HCT116 (cell line): ENCODE measurements around the gene CDH22. TPM values are rescaled to one million over a fixed set of nuclear protein-coding genes. Genes with fewer than 3 reads are reported as not detected.

Source experiments
- ATAC-seq: fragments of 200-7000 bp; cut with Tn5 transposase; 2 replicates; pipeline ENCODE4 v1.9.1; 2020; ENCODE audit warnings: mild to moderate bottlenecking, moderate library complexity
- BruUV-seq: library from RNA; stranded (reverse); fragments of 400-500 nt; replicated peaks from 2 replicates; lab custom pipeline; 2021; lab: Mats Ljungman, UMichigan
- CTCF ChIA-PET: fragments of 300-600 bp; sonication (Branson Sonifier 250); formaldehyde crosslinking; loops from one replicate; lab custom pipeline; 2021; ENCODE audit warnings: antibody characterized with exemption; lab: Charles Lee
- POLR2A ChIA-PET: fragments of 300-600, 350-600 bp; sonication (Branson Sonifier 250); formaldehyde crosslinking; loops from one replicate; lab custom pipeline; 2021; ENCODE audit warnings: antibody characterized with exemption; lab: Charles Lee
- RAD21 ChIA-PET, 2 experiments: fragments of 300-600 bp; sonication (Branson Sonifier 250); formaldehyde crosslinking; loops; one replicate each; lab custom pipeline; 2023; ENCODE audit warnings: low total read pairs in 2 of 2; ENCODE audit not compliant: uncharacterized antibody in 2 of 2, unreplicated experiment in 2 of 2, low non-redundant PET in 1 of 2; lab: Charles Lee
- DNase-seq: peaks from one replicate; pipeline ENCODE4 v3.0.0-alpha.2; 2010; ENCODE audit warnings: low read depth, low spot score
- H2AFZ ChIP-seq: fragments of 200-600 bp; shearing (Covaris generic), sonication (generic); 2 replicates; pipeline ENCODE4 v1.6.1; 2017; ENCODE audit warnings: low read depth, mixed run types, mixed read lengths, antibody characterized with exemption, low read length; ENCODE audit not compliant: poor library complexity, severe bottlenecking
- H3K27ac ChIP-seq: 2 replicates; pipeline ENCODE4 v1.5.1; 2012; ENCODE audit warnings: low read depth, low read length
- H3K27me3 ChIP-seq: fragments of 200-600 bp; sonication (generic); 2 replicates; pipeline ENCODE4 v1.6.1; 2016; ENCODE audit warnings: mixed run types, low read length, mixed read lengths; ENCODE audit not compliant: insufficient read depth
- H3K36me3 ChIP-seq, 2 experiments: fragments of 200-500 bp in 1 of 2; fragments of 200-600 bp in 1 of 2; sonication (Bioruptor generic) in 1 of 2; sonication (generic) in 1 of 2; 2 replicates each; pipeline versions ENCODE4 v1.5.1 to v1.6.1; 2014 to 2016; ENCODE audit warnings: low read length in 2 of 2, inconsistent platforms in 1 of 2, mixed read lengths in 1 of 2, mixed run types in 1 of 2; ENCODE audit not compliant: insufficient read depth in 2 of 2, control insufficient read depth in 1 of 2
- H3K4me1 ChIP-seq, 2 experiments: fragments of 200-600 bp in 1 of 2; sonication (generic) in 1 of 2; 2 replicates each; pipeline versions ENCODE4 v1.5.1 to v1.6.1; 2012 to 2017; ENCODE audit warnings: low read length in 2 of 2, inconsistent platforms in 1 of 2, mild to moderate bottlenecking in 1 of 2, mixed read lengths in 1 of 2, mixed run types in 1 of 2, moderate library complexity in 1 of 2; ENCODE audit not compliant: insufficient read depth in 2 of 2, control insufficient read depth in 1 of 2
- H3K4me2 ChIP-seq: fragments of 200-600 bp; sonication (generic); 2 replicates; pipeline ENCODE4 v1.6.1; 2017; ENCODE audit warnings: mixed run types, low read length, mixed read lengths
- H3K4me3 ChIP-seq, 2 experiments: fragments of 200-600 bp in 1 of 2; sonication (generic) in 1 of 2; replicated peaks in 1 of 2; 2 replicates each; pipeline ENCODE4 v1.5.1; 2011 to 2016; ENCODE audit warnings: low read length in 2 of 2, control low read depth in 1 of 2, low read depth in 1 of 2, mild to moderate bottlenecking in 1 of 2, mixed read lengths in 1 of 2, mixed run types in 1 of 2
- H3K79me2 ChIP-seq: fragments of 200-600 bp; sonication (generic); 2 replicates; pipeline ENCODE4 v1.6.1; 2017; ENCODE audit warnings: mild to moderate bottlenecking, mixed run types, low read length, moderate library complexity, mixed read lengths; ENCODE audit not compliant: insufficient read depth
- H3K9ac ChIP-seq: fragments of 200-600 bp; sonication (generic); 2 replicates; pipeline ENCODE4 v1.6.1; 2016; ENCODE audit warnings: low read length, mixed read lengths
- H3K9me2 ChIP-seq: fragments of 200-600 bp; sonication (generic), shearing (Covaris generic); 2 replicates; pipeline ENCODE4 v1.6.1; 2017; ENCODE audit warnings: mixed run types, mild to moderate bottlenecking, moderate library complexity; ENCODE audit not compliant: insufficient read depth
- H3K9me3 ChIP-seq, 2 experiments: fragments of 200-500 bp in 1 of 2; fragments of 200-600 bp in 1 of 2; sonication (Bioruptor generic) in 1 of 2; sonication (generic) in 1 of 2; 2 replicates each; pipeline ENCODE4 v1.6.1; 2014 to 2017; ENCODE audit warnings: low read length in 2 of 2, mixed read lengths in 2 of 2, inconsistent platforms in 1 of 2, low read depth in 1 of 2, mild to moderate bottlenecking in 1 of 2, mixed run types in 1 of 2, moderate library complexity in 1 of 2; ENCODE audit not compliant: control insufficient read depth in 1 of 2, insufficient read depth in 1 of 2
- H4K20me1 ChIP-seq: fragments of 200-600 bp; sonication (generic), shearing (Covaris generic); 2 replicates; pipeline ENCODE4 v1.6.1; 2017; ENCODE audit warnings: mixed run types, mild to moderate bottlenecking, moderate library complexity; ENCODE audit not compliant: insufficient read depth
- CEBPB ChIP-seq: IDR thresholded peaks from 2 replicates; pipeline ENCODE4 v1.6.1; 2012; ENCODE audit warnings: low read depth
- EGR1 ChIP-seq: IDR thresholded peaks from 2 replicates; pipeline ENCODE4 v1.6.1; 2012; ENCODE audit warnings: low read depth
- EZH2phosphoT487 ChIP-seq: fragments of 200-600 bp; IDR thresholded peaks from 2 replicates; pipeline ENCODE4 v1.6.1; 2018; ENCODE audit warnings: antibody characterized with exemption, borderline replicate concordance
- POLR2AphosphoS5 ChIP-seq: IDR thresholded peaks from 2 replicates; pipeline ENCODE4 v1.6.1; 2011; ENCODE audit warnings: mild to moderate bottlenecking, low read depth, low read length, moderate library complexity
- SIN3A ChIP-seq: IDR thresholded peaks from 2 replicates; pipeline ENCODE4 v1.6.1; 2012; ENCODE audit warnings: low read depth
- SRF ChIP-seq: IDR thresholded peaks from 2 replicates; pipeline ENCODE4 v1.6.1; 2012; ENCODE audit warnings: low read depth
- TCF7L2 ChIP-seq: IDR thresholded peaks from 2 replicates; pipeline ENCODE4 v1.7.0; 2011; ENCODE audit warnings: borderline replicate concordance, inconsistent platforms; ENCODE audit not compliant: insufficient read depth, insufficient read length; ENCODE audit errors: extremely low read depth
- YY1 ChIP-seq: IDR thresholded peaks from 2 replicates; pipeline ENCODE4 v1.6.1; 2011; ENCODE audit warnings: low read length, low read depth, moderate library complexity, mild to moderate bottlenecking; ENCODE audit not compliant: insufficient replicate concordance; ENCODE audit errors: extremely low read depth
- ZFX ChIP-seq: fragments of 450-650 bp; IDR thresholded peaks from 2 replicates; pipeline ENCODE4 v1.6.1; 2017
- intact Hi-C: fragments of 100-400 bp; cut with micrococcal nuclease; formaldehyde crosslinking; loops from 2 replicates; pipeline ENCODE4 v1.10.0; 2022
- total RNA-seq: library from RNA; stranded (reverse); gene quantifications from one replicate; pipeline ENCODE4 v1.2.1, GENCODE V29; 2021; ENCODE audit not compliant: unreplicated experiment
- TF ChIP-seq, protein P1 (sequence below): IDR thresholded peaks from 2 replicates; pipeline ENCODE4 v1.6.1; 2012
- TF ChIP-seq, protein P2 (sequence below), 3 experiments: fragments of 200-600 bp in 1 of 3; sonication (generic) in 1 of 3; IDR thresholded peaks in 2 of 3; conservative IDR thresholded peaks in 1 of 3; 2 replicates each; pipeline ENCODE4 v1.5.1; 2012 to 2017; ENCODE audit warnings: low read depth in 2 of 3, low read length in 2 of 3, antibody characterized with exemption in 1 of 3, borderline replicate concordance in 1 of 3, control low read depth in 1 of 3, mild to moderate bottlenecking in 1 of 3, mixed read lengths in 1 of 3, mixed run types in 1 of 3, moderate library complexity in 1 of 3; ENCODE audit not compliant: insufficient read depth in 1 of 3
- TF ChIP-seq, protein P3 (sequence below): IDR thresholded peaks from 2 replicates; pipeline ENCODE4 v1.6.1; 2011; ENCODE audit warnings: mild to moderate bottlenecking, low read length, moderate library complexity; ENCODE audit not compliant: insufficient replicate concordance; ENCODE audit errors: extremely low read depth
- TF ChIP-seq, protein P4 (sequence below): IDR thresholded peaks from 2 replicates; pipeline ENCODE4 v1.6.1; 2012; ENCODE audit warnings: low read depth
- TF ChIP-seq, protein P5 (sequence below): IDR thresholded peaks from 2 replicates; pipeline ENCODE4 v1.6.1; 2012

The CDH22 gene
- total RNA-seq, 1 experiment from 2014 or later: 1.8 TPM

DNA sequence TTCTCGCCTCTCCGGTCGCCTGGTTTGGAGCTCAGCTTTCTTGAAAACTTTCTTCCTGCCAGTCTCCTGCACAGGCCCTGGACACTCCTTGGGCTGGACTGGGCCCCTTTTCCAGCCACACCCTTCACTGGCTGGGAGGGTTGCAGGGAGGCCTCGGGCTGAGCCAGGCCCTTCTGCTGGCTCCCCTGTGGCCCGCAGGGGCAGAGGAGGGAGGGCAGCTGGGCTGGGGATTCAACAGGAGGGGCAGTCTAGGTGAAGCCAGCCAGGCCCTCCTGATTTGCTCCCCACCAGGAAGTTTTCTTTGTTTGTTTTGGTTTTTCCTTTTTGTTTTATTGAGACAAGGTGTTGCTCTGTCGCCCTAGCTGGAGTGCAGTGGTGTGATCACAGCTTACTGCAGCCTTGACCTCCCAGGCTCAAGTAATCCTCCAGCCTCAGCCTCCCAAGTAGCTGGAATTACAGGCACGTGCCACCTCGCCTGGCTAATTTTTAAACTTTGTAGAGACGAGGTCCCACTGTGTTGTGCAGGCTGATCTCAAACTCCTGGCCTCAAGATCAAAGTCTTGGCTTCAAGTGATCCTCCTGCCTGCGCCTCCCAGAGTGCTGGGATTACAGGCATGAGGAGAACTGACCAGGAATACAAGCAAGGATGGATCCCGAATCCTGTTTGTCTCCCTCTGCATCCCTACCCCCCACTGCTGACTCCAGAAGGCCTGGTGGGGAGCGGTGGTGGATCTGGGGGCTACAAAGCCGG lies 23.5 kb upstream of the CDH22 start:
- Histone ChIP-seq H3K4me2 (no peak overlapping the region), H3K36me3 (no peaks in the 10 kb centered on the region), H3K4me3 (no peak overlapping the region), H2AFZ (no peak overlapping the region), H3K79me2 (no peaks in the 10 kb centered on the region), H3K27me3 (no peaks in the 10 kb centered on the region), H3K4me1 (peaks cover 0 to 5% of the 10 kb centered on the region in 2 experiments; a peak in 1 of 4 replicates), H3K27ac (no peak overlapping the region), H3K9me2 (no peaks in the 10 kb centered on the region), H4K20me1 (no peaks in the 10 kb centered on the region), H3K9me3 (no peaks in the 10 kb centered on the region), H3K9ac (no peak overlapping the region)
- no TSS peak for BruUV-seq
- ChIA-PET CTCF (interaction anchor here (1.7 to 2.0 kb wide), 2 partner anchors 17 to 25 kb away, joined by 5 read pairs; no protein-coding TSS in a partner anchor), RAD21 (no interaction called here), POLR2A (no interaction called here)
- peak; percentile 24; the same call in 1 of the 2 replicates for ATAC-seq
- DNase-seq: no peak
- intact Hi-C loops: no loop called here
- TF ChIP-seq, protein P1, sequence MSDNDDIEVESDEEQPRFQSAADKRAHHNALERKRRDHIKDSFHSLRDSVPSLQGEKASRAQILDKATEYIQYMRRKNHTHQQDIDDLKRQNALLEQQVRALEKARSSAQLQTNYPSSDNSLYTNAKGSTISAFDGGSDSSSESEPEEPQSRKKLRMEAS: no peak
- TF ChIP-seq, protein P2, sequence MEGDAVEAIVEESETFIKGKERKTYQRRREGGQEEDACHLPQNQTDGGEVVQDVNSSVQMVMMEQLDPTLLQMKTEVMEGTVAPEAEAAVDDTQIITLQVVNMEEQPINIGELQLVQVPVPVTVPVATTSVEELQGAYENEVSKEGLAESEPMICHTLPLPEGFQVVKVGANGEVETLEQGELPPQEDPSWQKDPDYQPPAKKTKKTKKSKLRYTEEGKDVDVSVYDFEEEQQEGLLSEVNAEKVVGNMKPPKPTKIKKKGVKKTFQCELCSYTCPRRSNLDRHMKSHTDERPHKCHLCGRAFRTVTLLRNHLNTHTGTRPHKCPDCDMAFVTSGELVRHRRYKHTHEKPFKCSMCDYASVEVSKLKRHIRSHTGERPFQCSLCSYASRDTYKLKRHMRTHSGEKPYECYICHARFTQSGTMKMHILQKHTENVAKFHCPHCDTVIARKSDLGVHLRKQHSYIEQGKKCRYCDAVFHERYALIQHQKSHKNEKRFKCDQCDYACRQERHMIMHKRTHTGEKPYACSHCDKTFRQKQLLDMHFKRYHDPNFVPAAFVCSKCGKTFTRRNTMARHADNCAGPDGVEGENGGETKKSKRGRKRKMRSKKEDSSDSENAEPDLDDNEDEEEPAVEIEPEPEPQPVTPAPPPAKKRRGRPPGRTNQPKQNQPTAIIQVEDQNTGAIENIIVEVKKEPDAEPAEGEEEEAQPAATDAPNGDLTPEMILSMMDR (IDR thresholded peaks at IDR 0.05 in 2 of 3, conservative IDR thresholded peaks at IDR 0.05 in 1 of 3; ENCODE audit: borderline replicate concordance in 1 of 3, insufficient read depth in 1 of 3, low read depth in 2 of 3, low read length in 2 of 3): no peak
- no peak for TF ChIP-seq TCF7L2
- no peak for TF ChIP-seq YY1
- TF ChIP-seq SIN3A: no peak
- no peak for TF ChIP-seq EGR1
- TF ChIP-seq ZFX: no peak
- TF ChIP-seq, protein P3, sequence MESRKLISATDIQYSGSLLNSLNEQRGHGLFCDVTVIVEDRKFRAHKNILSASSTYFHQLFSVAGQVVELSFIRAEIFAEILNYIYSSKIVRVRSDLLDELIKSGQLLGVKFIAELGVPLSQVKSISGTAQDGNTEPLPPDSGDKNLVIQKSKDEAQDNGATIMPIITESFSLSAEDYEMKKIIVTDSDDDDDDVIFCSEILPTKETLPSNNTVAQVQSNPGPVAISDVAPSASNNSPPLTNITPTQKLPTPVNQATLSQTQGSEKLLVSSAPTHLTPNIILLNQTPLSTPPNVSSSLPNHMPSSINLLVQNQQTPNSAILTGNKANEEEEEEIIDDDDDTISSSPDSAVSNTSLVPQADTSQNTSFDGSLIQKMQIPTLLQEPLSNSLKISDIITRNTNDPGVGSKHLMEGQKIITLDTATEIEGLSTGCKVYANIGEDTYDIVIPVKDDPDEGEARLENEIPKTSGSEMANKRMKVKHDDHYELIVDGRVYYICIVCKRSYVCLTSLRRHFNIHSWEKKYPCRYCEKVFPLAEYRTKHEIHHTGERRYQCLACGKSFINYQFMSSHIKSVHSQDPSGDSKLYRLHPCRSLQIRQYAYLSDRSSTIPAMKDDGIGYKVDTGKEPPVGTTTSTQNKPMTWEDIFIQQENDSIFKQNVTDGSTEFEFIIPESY: no peak
- no peak for TF ChIP-seq SRF
- no peak for TF ChIP-seq CEBPB
- TF ChIP-seq, protein P4, sequence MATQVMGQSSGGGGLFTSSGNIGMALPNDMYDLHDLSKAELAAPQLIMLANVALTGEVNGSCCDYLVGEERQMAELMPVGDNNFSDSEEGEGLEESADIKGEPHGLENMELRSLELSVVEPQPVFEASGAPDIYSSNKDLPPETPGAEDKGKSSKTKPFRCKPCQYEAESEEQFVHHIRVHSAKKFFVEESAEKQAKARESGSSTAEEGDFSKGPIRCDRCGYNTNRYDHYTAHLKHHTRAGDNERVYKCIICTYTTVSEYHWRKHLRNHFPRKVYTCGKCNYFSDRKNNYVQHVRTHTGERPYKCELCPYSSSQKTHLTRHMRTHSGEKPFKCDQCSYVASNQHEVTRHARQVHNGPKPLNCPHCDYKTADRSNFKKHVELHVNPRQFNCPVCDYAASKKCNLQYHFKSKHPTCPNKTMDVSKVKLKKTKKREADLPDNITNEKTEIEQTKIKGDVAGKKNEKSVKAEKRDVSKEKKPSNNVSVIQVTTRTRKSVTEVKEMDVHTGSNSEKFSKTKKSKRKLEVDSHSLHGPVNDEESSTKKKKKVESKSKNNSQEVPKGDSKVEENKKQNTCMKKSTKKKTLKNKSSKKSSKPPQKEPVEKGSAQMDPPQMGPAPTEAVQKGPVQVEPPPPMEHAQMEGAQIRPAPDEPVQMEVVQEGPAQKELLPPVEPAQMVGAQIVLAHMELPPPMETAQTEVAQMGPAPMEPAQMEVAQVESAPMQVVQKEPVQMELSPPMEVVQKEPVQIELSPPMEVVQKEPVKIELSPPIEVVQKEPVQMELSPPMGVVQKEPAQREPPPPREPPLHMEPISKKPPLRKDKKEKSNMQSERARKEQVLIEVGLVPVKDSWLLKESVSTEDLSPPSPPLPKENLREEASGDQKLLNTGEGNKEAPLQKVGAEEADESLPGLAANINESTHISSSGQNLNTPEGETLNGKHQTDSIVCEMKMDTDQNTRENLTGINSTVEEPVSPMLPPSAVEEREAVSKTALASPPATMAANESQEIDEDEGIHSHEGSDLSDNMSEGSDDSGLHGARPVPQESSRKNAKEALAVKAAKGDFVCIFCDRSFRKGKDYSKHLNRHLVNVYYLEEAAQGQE: no peak
- TF ChIP-seq POLR2AphosphoS5: no peak
- TF ChIP-seq, protein P5, sequence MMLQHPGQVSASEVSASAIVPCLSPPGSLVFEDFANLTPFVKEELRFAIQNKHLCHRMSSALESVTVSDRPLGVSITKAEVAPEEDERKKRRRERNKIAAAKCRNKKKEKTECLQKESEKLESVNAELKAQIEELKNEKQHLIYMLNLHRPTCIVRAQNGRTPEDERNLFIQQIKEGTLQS: no peak
- no peak for TF ChIP-seq EZH2phosphoT487
- TF ChIP-seq, all 23 proteins: peak for 0
